Hematopoietic multipotent progenitor cell treated with erythropoietin and hydrocortisone succinate and interleukin-3 and kit ligand, for 17 days (in vitro differentiated cells): Measurements from ENCODE around the gene FBLN7.
"Not testable (repeated sequence)": the region's sequence is repeated elsewhere in the genome, so short reads cannot be mapped to it uniquely, and the experiment has no call there.

Experiments used
- DNase-seq: peaks from one replicate; pipeline ENCODE4 v3.0.0-alpha.2; 2015; ENCODE audit warnings: low spot score

Gene FBLN7, protein sequence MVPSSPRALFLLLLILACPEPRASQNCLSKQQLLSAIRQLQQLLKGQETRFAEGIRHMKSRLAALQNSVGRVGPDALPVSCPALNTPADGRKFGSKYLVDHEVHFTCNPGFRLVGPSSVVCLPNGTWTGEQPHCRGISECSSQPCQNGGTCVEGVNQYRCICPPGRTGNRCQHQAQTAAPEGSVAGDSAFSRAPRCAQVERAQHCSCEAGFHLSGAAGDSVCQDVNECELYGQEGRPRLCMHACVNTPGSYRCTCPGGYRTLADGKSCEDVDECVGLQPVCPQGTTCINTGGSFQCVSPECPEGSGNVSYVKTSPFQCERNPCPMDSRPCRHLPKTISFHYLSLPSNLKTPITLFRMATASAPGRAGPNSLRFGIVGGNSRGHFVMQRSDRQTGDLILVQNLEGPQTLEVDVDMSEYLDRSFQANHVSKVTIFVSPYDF

DNA sequence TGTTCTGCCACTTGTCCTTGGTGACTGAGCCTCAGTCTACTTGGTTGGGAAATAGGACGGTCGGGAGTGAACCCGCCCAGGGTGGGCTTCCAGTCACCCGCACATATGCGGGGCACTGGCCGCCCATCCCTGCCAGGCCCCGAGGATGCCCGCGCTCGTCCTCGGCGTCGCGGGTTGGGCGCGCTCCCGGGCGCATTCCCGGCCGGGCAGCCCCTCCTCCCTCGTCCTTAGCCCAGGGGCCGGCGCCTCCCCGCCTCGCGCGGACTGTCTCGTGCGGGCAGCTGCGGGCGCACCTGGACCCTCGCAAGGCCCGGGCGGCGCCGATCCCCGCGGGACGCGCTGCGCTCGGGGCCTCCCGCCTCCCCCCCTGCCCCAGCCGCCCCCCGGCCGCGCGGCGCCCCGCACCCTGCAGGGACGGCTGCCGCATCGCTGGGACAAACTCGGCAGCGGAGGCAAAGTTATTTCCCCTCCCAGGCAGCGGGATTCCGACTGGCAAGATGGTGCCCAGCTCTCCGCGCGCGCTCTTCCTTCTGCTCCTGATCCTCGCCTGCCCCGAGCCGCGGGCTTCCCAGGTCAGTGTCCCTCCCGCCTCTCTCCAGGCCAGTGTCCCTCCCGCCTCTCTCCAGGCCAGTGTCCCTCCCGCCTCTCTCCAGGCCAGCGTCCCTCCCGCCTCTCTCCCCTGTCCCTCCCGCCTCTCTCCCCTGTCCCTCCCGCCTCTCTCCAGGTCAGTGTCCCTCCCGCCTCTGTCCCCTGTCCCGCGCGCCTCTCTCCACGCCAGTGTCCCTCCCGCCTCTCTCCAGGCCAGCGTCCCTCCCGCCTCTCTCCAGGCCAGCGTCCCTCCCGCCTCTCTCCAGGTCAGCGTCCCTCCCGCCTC is at the start of gene FBLN7:
TSS of gene FBLN7 (plus strand) at position 227 of the 874 bp plus-strand sequence. CDS start at position 498, 271 bp downstream.
- no peak for DNase-seq

DNA sequence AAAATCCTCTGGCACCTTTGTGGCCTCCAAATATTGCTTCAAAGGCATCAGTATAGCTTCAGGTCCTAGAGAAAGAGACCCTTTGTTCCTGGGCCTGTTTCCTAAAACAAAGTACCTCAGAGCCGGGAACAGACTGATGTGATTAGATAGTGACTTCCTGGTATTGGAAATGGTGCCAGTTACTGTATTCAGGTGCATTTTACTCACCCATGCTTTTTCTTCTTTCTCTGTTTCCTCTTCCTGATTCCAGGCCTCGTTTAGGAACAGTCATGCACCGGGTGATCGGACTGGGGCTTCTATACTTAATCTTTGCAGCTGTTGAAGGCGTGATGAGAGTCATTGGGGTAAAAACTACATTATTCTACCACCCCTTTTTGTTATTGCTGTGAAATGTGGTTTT is 48.8 kb upstream of the FBLN7 start:
- no peak for DNase-seq

DNA sequence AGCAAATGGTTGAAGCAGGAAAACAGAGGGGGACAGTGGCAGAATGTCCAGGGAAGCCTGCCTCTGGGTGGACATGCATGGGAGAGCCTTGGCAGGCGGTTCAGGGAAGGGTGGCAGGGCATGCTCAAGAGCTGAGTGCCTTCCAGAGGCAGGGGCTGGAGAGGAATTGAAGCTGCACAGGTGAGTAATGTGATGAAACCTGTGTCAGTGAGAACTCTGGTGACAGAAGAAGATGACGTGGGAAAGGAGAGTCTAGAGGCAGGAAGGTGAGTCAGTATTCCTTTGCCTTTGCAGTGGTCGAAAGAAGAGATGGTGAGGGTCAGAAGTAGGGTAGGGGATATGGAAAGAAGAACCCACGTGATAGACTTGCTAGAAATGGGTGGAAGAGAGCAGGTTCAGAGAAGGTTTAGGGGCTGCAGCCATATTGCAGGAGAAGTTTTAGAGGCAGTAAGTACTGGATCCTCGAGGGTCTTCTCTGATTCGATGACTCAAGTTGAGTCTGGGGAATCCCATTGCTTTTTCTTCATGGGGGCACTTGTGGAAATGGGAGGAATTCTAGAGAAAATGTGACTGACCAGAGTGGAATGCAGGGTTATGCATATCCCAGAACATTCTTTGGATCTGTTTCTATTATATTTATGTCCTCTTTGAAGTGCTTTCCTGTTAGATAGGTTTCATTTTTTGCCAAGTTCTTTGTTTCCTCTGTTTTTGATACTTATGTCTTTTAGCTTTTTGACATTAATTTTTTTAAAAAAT is 45.7 kb upstream of the FBLN7 start:
- no peak for DNase-seq

- no peak for DNase-seq
These were observed 45.0 kb upstream of the FBLN7 start for GRCh38 chr2:112093216-112093615.

GRCh38 chr2:112095681-112096080 is 42.5 kb upstream of the FBLN7 start:
- no peak for DNase-seq

GRCh38 chr2:112096098-112096497 is 42.1 kb upstream of the FBLN7 start:
- DNase-seq, result no peak

- DNase-seq, result no peak
These were observed 29.9 kb upstream of the FBLN7 start for GRCh38 chr2:112108178-112108832.

DNA sequence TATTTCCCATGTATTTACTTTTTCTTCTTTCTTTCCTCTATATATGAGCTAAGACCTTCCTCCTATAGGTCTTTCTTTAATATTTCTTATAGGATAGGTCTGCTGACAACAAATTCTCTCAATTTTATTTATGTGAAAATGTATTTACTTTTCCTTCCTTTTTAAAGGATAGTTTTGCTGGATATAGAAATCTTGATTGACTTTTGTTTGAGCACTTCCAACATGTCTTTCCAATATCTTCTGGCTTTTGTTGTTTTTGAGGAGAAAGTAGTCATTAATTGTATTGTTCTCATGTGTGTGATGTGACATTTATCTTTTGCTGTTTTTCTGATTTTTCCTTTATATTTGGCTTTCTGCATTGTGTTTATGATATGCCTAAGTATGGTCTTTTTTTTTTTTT is 28.9 kb upstream of the FBLN7 start:
- no peak for DNase-seq

GRCh38 chr2:112110966-112111365 is 27.2 kb upstream of the FBLN7 start:
- DNase-seq, result no peak

DNA sequence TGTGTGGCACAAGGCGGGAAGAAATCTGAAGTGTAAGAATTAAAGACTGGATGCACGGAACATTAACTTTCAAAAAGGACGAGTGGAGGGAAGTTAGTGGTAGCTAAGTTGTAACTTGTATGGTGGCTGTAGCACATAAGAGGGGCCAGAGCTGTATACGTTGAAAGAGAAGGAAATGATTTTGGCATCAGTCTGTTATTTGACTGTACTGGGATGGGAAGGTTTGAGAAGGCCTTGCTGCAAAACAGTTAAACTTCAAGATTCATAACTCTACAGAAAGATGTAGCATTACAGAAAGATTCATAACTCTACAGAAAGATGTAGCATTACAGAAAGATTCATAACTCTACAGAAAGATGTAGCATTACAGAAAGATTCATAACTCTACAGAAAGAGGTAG is 24.8 kb upstream of the FBLN7 start:
- DNase-seq, result not testable (repeated sequence)

GRCh38 chr2:112118148-112118547 is 20.0 kb upstream of the FBLN7 start:
- DNase-seq, result no peak

- peak; percentile 67 for DNase-seq
These were observed 16.4 kb upstream of the FBLN7 start for GRCh38 chr2:112121682-112122254.

GRCh38 chr2:112129060-112129459 is 9.1 kb upstream of the FBLN7 start:
- DNase-seq, result no peak

GRCh38 chr2:112133344-112133743 is 4.8 kb upstream of the FBLN7 start:
- no peak for DNase-seq

- DNase-seq, result no peak
These were observed 4.1 kb upstream of the FBLN7 start for GRCh38 chr2:112134120-112134519.

DNA sequence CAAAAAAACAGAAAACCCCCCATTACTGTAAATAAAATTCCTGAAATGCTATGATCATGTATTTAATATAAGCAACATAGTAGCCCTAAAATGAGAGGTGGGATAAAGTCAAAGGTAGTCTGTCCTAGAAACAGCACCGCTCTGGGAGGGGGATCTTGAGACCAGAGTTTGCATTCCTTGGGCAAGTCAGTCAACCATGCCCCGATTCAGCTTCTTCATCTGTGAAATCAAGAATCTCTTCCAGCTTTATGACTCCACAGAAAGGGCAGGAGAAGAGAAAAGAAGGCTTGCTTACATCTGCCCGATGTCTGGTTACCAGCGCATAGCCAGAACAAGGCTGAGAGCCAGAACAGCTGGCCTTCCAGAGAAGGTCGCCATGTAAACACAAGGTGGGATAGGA is 2.1 kb upstream of the FBLN7 start:
- DNase-seq, result no peak

DNA sequence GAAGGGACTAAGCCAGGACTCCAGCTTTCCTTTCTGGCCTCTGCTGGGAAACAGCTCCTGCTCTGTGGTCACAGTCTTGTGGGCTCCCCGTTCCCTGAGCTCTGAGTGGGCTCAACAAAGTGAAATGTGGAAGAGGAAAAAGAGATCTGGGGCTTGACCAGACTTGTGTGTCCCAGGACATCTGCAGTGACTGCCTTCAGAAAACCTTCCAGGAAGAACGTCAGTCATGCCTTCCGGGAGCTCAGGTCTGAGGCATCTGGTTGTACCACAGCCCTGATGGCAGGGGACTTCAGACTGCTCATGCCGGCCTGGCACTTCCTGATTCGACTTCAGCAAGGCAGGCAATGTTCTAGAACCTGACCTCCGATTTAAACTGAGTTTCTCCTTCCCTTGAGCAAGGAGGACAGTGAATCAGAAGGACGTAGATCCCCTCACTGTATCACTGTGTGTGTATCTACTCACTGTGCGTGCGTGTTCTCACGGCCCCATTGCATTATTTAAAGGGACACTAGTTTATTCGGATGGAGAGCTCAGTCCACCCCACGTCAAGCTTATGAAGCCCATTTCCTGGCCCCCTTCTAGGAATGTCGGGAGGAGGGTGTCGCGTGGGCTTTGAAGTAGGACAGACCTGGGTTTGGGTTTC is 548 bp upstream of the FBLN7 start:
- no peak for DNase-seq

- DNase-seq, result not testable (repeated sequence)
These were observed 939 bp downstream of the FBLN7 start for GRCh38 chr2:112139033-112139614.

DNA sequence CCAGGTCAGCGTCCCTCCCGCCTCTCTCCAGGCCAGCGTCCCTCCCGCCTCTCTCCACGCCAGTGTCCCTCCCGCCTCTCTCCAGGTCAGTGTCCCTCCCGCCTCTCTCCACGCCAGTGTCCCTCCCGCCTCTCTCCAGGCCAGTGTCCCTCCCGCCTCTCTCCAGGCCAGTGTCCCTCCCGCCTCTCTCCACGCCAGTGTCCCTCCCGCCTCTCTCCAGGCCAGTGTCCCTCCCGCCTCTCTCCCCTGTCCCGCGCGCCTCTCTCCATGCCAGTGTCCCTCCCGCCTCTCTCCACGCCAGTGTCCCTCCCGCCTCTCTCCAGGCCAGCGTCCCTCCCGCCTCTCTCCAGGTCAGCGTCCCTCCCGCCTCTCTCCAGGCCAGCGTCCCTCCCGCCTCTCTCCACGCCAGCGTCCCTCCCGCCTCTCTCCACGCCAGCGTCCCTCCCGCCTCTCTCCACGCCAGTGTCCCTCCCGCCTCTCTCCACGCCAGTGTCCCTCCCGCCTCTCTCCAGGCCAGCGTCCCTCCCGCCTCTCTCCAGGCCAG is 1.5 kb downstream of the FBLN7 start:
- DNase-seq, result not testable (repeated sequence)

DNA sequence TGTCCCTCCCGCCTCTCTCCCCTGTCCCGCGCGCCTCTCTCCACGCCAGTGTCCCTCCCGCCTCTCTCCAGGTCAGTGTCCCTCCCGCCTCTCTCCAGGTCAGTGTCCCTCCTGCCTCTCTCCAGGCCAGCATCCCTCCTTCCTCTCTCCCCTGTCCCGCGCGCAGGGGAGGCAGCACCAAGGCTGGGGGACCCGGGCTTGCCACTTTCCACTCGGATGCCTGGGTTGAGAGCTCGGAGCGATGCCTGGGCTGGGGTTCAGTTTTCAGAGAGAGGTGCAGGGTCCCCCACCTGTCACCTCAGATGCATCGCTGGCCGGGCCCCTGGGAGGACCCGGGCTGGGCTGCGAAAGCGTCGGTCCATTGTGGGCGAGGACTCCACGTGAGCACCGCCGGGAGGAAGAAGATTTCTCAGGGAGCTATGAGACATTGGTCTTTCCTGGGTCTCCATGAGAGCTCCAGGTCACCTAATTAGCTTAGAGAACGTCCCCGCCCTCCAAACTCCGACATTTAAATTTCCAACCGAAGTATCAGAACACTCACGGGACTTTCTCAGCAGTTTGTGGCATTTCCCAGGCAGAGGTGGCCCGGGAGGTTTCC is 2.1 kb downstream of the FBLN7 start:
- DNase-seq, result no peak
